NT2/D1 (cell line): ENCODE data around the gene ZFHX2.
"Not testable (repeated sequence)": the region's sequence is repeated elsewhere in the genome, so short reads cannot be mapped to it uniquely, and the experiment has no call there.

Source experiments
- DNase-seq: peaks from one replicate; pipeline ENCODE4 v3.0.0-alpha.2; 2011; ENCODE audit warnings: low read depth, low spot score
- H3K27me3 ChIP-seq: 2 replicates; pipeline ENCODE4 v1.6.0; 2011; ENCODE audit warnings: mild to moderate bottlenecking; ENCODE audit not compliant: insufficient read length, insufficient read depth
- H3K36me3 ChIP-seq: 2 replicates; pipeline ENCODE4 v1.6.1; 2011; ENCODE audit warnings: mild to moderate bottlenecking, low read length, mixed read lengths; ENCODE audit not compliant: insufficient read depth, insufficient read length
- H3K4me1 ChIP-seq: 2 replicates; pipeline ENCODE4 v1.5.1; 2011; ENCODE audit not compliant: insufficient read depth, insufficient read length
- H3K4me3 ChIP-seq: 2 replicates; pipeline ENCODE4 v1.5.1; 2011; ENCODE audit warnings: low read depth; ENCODE audit not compliant: insufficient read length
- H3K9ac ChIP-seq: 2 replicates; pipeline ENCODE4 v1.6.0; 2011; ENCODE audit warnings: low read depth; ENCODE audit not compliant: insufficient read length
- H3K9me3 ChIP-seq: 2 replicates; pipeline ENCODE4 v1.5.1; 2011; ENCODE audit warnings: mild to moderate bottlenecking, low read length; ENCODE audit not compliant: insufficient read depth
- SUZ12 ChIP-seq: IDR thresholded peaks from 2 replicates; pipeline ENCODE4 v1.6.1; 2011; ENCODE audit not compliant: insufficient read length, insufficient read depth; ENCODE audit errors: extremely low read depth
- YY1 ChIP-seq: IDR thresholded peaks from 2 replicates; pipeline ENCODE4 v1.6.1; 2011; ENCODE audit not compliant: insufficient read length, insufficient read depth
- ZNF274 ChIP-seq: IDR thresholded peaks from 2 replicates; pipeline ENCODE4 v1.6.1; 2011; ENCODE audit warnings: mild to moderate bottlenecking, low read depth, low read length

Gene ZFHX2

DNA sequence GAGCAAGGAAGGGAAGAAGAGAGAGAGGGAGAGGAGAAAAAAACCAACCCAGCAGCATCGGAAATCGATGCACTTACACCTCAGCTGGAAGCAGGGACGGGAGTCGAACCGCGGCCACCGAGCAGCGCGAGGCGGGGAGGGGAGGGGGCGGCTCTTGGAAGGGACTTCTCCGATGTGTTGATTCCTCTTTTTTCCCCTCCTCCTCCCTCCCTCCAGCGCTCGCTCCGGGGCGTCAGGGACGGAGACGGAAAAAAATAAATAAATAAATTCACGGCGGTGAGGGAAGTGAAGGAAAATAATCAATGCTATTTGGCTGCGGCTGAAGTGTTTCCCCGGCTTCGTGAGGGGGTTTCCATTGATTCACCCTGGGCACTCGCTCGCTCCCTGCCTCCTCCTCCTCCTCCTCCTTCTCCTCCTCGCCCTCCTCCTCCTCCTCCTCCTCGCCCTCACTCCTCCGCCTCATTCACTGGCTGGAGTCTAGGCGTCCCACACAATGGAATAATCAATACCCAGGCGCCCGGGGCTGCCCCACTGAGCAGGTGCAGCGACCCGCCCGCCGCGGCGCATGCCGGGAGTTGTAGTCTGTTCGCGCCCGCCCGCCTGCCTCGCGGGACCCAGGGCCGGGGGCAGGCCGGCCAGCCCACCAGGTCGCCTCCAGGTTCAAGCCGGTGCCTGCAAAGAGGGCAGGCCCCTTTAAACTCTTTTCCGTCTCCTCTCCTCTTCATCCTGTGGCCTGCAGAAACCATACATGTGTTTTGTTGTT lies at the start of gene ZFHX2:
TSS of gene ZFHX2 (minus strand) at position 500 of the 763 bp plus-strand sequence. CDS start 16,440 bp downstream, outside the sequence.
- no peaks in the 10 kb centered on the region for H3K36me3 ChIP-seq
- no peak for TF ChIP-seq ZNF274
- TF ChIP-seq YY1 = no peak
- no peak for TF ChIP-seq SUZ12
- no peaks in the 10 kb centered on the region for H3K9me3 ChIP-seq
- peaks cover 12% of the 10 kb centered on the region for H3K4me1 ChIP-seq
- peak within 1 kb of the TSS; percentile 61 for H3K4me3 ChIP-seq
- DNase-seq = no peak
- peak within 1 kb of the TSS; percentile 85 for H3K9ac ChIP-seq
- no peaks in the 10 kb centered on the region for H3K27me3 ChIP-seq

DNA sequence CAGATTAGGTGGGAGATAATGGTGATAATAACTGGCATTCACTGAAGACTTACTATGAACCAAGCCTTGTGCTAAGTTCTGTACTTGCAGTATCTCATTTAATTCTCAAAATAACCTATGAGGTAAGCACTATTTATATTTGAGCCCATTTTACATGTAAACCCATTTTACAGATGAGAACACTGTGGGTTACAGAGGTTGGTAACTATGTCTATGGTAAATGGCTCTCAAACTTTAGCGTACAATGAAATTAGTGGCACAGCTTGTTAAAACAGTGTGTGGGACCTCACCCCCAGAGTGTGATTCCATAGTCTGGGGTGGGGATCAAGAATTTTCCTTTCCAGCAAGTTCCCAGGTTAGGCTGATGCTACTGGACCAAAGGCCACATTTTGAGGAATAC lies 49.2 kb upstream of the ZFHX2 start:
- no peaks in the 10 kb centered on the region for H3K4me1 ChIP-seq
- no peak for DNase-seq
- TF ChIP-seq SUZ12 (no peak), ZNF274 (no peak), YY1 (no peak)
- H3K36me3 ChIP-seq = no peaks in the 10 kb centered on the region
- no peak overlapping the region for H3K4me3 ChIP-seq
- no peak overlapping the region for H3K9ac ChIP-seq
- H3K27me3 ChIP-seq = no peaks in the 10 kb centered on the region
- no peaks in the 10 kb centered on the region for H3K9me3 ChIP-seq

DNA sequence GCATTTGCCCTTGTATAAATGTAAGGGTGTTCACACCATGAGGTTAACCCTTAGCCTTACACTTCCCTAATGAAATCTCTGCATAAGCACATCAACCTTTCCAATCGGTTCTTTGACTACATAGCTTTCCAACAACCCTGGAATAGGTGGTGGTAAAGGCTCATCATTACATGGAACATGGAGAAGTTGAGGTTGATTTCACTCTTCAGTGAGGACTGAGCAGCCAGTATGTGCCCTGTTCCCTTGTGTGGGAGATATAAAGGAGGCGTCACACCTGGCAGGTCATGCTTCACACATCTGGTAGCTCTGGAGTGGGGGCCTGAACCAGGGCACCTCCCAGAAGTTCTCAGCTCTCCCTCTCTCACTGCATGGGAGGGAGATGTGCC lies 48.8 kb upstream of the ZFHX2 start:
- no peak for DNase-seq
- no peak overlapping the region for H3K4me3 ChIP-seq
- no peak overlapping the region for H3K9ac ChIP-seq
- no peaks in the 10 kb centered on the region for H3K27me3 ChIP-seq
- no peak for TF ChIP-seq SUZ12
- no peak for TF ChIP-seq YY1
- no peak for TF ChIP-seq ZNF274
- no peaks in the 10 kb centered on the region for H3K36me3 ChIP-seq
- H3K4me1 ChIP-seq = no peaks in the 10 kb centered on the region
- no peaks in the 10 kb centered on the region for H3K9me3 ChIP-seq

DNA sequence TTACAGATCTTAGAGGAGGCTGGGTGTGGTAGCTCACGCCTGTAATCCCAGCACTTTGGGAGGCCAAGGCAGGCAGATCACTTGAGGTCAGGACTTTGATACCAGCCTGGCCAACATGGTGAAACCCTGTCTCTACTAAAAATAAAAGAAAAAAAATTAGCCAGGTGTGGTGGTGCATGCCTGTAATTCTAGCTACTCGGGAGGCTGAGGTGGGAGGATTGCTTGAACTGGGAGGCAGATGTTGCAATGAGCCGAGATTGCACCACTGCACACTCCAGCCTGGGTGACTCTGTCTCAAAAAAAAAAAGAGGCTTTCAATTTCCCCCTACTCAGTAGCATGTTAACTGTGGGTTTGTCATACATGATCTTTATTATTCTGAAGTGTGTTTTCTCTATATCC lies 42.6 kb upstream of the ZFHX2 start:
- not testable (repeated sequence) for H3K4me1 ChIP-seq, H3K36me3 ChIP-seq, DNase-seq, H3K27me3 ChIP-seq, H3K4me3 ChIP-seq, H3K9ac ChIP-seq, H3K9me3 ChIP-seq

DNA sequence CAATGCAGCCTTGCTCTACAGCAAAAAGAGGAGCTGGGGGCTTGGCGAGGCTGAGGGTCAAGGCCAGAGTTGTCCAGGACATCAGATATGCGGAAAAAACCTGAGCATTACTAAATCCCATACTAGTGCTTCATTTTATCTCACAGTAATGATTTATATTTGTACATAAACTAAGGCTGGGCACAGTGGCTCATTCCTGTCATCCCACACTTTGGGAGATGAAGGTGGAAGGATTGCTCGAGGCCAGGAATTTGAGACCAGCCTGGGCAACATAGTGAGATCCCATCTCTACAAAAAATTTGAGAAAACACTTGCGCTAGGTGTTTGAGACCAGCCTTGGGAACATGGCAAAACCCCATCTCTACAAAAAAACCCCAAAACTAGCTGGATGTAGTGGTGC lies 38.6 kb upstream of the ZFHX2 start:
- H3K9me3 ChIP-seq = no peaks in the 10 kb centered on the region
- no peaks in the 10 kb centered on the region for H3K27me3 ChIP-seq
- no peaks in the 10 kb centered on the region for H3K36me3 ChIP-seq
- no peak overlapping the region for H3K4me3 ChIP-seq
- no peak overlapping the region for H3K9ac ChIP-seq
- H3K4me1 ChIP-seq = no peaks in the 10 kb centered on the region
- no peak for DNase-seq
- TF ChIP-seq YY1 (no peak), SUZ12 (no peak), ZNF274 (no peak)

DNA sequence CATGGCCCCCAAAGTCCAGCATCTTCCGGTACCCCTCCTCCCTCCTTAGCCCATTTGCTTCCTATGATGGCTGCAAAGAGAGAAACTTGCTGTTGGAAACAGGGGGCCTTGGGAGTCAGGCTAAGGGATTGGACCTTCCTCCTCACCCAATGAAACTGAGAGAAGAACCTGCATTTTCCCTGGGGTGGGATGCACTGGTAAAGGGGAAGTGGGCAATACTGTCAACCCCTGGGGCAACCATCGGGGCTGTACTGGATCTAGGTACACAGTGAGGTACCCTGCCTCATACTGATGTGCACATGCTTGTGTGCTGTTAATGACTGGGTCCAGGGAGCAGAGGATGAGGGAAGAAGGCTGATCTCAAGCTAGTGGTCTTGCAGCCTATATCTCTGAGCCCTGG lies 38.0 kb upstream of the ZFHX2 start:
- DNase-seq = no peak
- H3K36me3 ChIP-seq = no peaks in the 10 kb centered on the region
- no peak overlapping the region for H3K9ac ChIP-seq
- no peaks in the 10 kb centered on the region for H3K27me3 ChIP-seq
- no peaks in the 10 kb centered on the region for H3K4me1 ChIP-seq
- H3K9me3 ChIP-seq = no peaks in the 10 kb centered on the region
- no peak overlapping the region for H3K4me3 ChIP-seq
- TF ChIP-seq SUZ12 (no peak), ZNF274 (no peak)

DNA sequence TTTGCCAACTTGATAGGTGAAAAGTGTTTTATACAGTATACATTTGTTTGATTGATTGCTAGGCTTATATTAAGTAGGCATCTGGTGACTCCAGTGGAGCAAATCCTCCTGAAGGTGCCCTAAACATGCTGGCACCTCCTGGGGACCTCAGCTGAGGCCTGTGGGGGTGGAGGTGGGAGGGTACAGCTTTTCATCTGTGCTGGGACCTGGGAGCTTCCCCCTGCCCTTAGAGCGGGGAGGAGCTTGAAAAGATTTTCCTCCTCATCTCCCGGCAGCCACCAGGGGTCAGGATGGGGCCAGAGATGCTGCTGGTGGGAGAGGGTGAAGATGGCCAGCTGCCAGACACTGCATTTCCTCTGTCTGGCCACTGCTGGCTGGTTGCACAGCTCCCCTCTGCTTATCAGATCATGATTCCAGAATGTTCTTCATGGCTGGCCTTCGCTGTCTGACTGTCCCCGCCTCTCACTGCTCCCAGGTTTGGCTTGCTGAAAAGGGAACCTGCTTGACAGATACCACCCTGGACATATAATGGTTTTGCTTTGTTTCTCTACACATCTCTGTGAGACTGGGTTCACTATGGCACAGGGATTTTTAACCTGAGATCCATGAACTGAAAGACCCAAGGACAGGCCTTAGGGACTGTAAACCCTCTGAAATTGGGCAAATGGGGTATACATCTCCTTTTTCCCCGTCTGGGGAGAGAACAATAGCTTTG lies 37.5 kb upstream of the ZFHX2 start:
- Histone ChIP-seq H3K4me1 (no peaks in the 10 kb centered on the region), H3K27me3 (no peaks in the 10 kb centered on the region), H3K9ac (no peak overlapping the region), H3K4me3 (no peak overlapping the region), H3K36me3 (no peaks in the 10 kb centered on the region), H3K9me3 (no peaks in the 10 kb centered on the region)
- peak; percentile 59 for DNase-seq
- no peak for TF ChIP-seq YY1
- TF ChIP-seq ZNF274 = no peak
- no peak for TF ChIP-seq SUZ12

DNA sequence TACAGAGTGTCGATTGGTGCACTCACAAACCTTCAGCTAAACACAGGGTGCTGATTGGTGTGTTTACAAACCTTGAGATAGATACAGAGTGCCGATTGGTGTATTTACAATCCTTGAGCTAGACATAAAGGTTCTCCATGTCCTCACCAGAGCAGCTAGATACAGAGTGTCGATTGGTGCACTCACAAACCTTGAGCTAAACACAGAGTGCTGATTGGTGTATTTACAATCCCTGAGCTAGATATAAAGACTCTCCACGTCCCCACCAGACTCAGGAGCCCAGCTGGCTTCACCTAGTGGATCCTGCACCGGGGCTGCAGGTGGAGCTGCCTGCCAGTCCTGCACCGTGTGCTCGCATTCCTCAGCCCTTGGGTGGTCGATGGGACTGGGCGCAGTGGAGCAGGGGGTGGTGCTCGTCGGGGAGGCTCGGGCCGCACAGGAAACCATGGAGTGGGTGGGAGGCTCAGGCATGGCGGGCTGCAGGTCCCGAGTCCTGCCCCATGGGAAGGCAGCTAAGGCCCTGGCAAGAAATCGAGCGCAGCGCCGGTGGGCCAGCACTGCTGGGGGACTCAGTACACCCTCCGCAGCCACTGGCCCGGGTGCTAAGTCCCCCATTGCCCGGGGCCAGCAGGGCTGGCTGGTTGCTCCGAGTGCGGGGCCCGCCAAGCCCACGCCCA lies 33.1 kb upstream of the ZFHX2 start:
- H3K4me1 ChIP-seq, H3K27me3 ChIP-seq: not testable (repeated sequence)

DNA sequence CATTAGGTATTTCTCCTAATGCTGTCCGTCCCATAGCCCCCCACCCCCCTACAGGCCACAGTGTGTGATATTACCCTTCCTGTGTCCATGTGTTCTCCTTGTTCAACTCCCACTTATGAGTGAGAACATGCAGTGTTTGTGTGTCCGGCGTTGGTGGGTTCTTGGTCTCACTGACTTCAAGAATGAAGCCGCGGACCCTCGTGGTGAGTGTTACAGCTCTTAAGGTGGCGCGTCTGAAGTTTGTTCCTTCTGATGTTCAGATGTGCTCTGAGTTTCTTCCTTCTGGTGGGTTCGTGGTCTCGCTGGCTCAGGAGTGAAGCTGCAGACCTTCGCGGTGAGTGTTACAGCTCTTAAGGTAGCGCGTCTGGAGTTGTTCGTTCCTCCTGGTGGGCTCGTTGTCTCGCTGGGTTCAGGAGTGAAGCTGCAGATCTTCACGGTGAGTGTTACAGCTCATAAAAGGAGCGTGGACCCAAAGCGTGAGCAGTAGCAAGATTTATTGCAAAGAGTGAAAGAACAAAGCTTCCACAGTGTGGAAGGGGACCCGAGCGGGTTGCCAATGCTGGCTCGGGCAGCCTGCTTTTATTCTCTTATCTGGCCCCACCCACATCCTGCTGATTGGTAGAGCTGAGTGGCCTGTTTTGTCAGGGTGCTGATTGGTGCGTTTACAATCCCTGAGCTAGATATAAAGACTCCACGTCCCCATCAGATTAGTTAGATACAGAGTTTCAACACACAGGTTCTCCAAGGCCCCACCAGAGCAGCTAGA lies 32.4 kb upstream of the ZFHX2 start:
- not testable (repeated sequence) for H3K27me3 ChIP-seq, H3K9me3 ChIP-seq, H3K4me3 ChIP-seq, DNase-seq, H3K36me3 ChIP-seq, H3K9ac ChIP-seq, H3K4me1 ChIP-seq

More for the DNA sequence above, 33.1 kb upstream of the ZFHX2 start:
- not testable (repeated sequence) for DNase-seq, H3K9ac ChIP-seq, H3K4me3 ChIP-seq, H3K36me3 ChIP-seq, H3K9me3 ChIP-seq
